ENCODE results near the gene KRTAP10-4. TPM values are rescaled to one million over a fixed set of nuclear protein-coding genes. Genes with fewer than 3 reads are reported as not detected.
"Not testable (repeated sequence)": the region's sequence is repeated elsewhere in the genome, so short reads cannot be mapped to it uniquely, and the experiment has no call there.

Gene KRTAP10-4
- total RNA-seq, 4 donors from 2014 or later = not detected

GRCh38 chr21:44578371-44579055 is 5.0 kb downstream of the KRTAP10-4 start:
- TF ChIP-seq POLR2A (IDR thresholded peaks at IDR 0.05) = no peak
- no peak for TF ChIP-seq CTCF (IDR thresholded peaks at IDR 0.05)
- intact Hi-C loops (cut with DNase I; ENCODE audit: low total_unique reads) = no loop called here
- no peak for DNase-seq
- H3K4me1 ChIP-seq = no peaks in the 10 kb centered on the region
- H3K4me3 ChIP-seq = no peak overlapping the region
- H3K27me3 ChIP-seq = no peaks in the 10 kb centered on the region
- H3K36me3 ChIP-seq = no peaks in the 10 kb centered on the region
- no peaks in the 10 kb centered on the region for H3K9me3 ChIP-seq
- H3K27ac ChIP-seq = no peak overlapping the region

DNA sequence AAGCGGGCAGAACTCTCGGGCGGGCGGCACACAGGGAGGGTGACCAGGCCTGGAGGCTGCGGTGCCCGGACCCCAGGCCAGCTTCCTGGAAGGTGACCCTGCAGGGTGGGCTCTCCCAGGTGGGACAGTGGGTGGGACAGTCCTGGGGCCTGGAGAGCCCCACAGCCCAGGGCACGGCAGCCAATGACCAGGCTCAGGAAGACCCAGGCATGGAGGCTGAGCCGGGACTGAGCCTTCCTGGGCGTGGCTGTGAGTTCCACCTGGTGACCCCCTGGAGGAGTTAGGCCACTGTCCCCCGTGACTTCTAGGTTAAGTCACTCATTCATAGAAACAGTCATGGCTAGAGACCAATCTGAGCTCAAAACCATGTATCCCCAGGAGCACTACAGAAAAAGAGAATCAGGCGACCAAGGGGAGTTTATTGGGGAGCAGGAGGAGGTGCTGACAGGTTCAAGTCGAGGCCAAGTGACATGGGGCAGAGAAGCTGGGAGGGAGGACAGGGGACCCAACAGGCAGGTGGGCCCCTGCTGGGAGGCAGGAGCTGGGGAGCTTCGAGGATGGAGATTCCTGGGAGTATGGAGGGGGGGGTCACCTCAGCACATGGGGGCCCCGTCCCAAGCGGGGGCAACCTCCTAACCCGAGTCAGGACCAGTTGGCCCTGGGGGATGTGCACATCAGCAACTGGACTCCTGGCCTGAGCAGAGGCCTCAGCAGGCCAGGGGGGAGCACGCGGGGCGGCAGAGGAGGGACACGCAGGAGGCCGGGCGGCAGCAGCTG is 5.7 kb downstream of the KRTAP10-4 start:
- intact Hi-C loops (cut with DNase I; ENCODE audit: low total_unique reads) = no loop called here
- H3K27me3 ChIP-seq = peaks cover 0 to 3% of the 10 kb centered on the region in 2 donors
- no peak for TF ChIP-seq POLR2A (IDR thresholded peaks at IDR 0.05)
- H3K9me3 ChIP-seq = no peaks in the 10 kb centered on the region
- no peak overlapping the region for H3K4me3 ChIP-seq
- no peak for DNase-seq
- no peak overlapping the region for H3K27ac ChIP-seq
- H3K4me1 ChIP-seq = no peaks in the 10 kb centered on the region
- H3K36me3 ChIP-seq = no peaks in the 10 kb centered on the region

DNA sequence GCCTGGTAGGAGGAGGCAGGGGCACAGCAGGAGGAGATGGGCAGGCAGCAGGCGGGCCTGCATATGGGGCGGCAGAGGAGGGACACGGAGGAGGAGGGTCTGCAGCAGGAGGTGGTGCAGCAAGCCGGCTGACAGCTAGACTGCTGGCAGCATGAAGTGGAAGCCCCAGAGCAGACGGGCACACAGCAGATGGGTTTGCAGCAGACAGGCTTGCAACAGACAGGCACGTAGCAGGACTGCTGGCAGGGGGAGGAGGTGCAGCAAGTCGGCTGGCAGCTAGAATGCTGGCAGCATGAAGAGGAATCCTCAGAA is 6.3 kb downstream of the KRTAP10-4 start:
- H3K4me3 ChIP-seq = no peak overlapping the region
- no peak for TF ChIP-seq CTCF (IDR thresholded peaks at IDR 0.05)
- TF ChIP-seq POLR2A (IDR thresholded peaks at IDR 0.05) = no peak
- H3K4me1 ChIP-seq = no peaks in the 10 kb centered on the region
- DNase-seq = no peak
- H3K27ac ChIP-seq = no peak overlapping the region
- intact Hi-C loops (cut with DNase I; ENCODE audit: low total_unique reads) = no loop called here
- no peaks in the 10 kb centered on the region for H3K9me3 ChIP-seq
- H3K36me3 ChIP-seq = no peaks in the 10 kb centered on the region
- H3K27me3 ChIP-seq = peaks cover 0 to 4% of the 10 kb centered on the region in 2 donors

DNA sequence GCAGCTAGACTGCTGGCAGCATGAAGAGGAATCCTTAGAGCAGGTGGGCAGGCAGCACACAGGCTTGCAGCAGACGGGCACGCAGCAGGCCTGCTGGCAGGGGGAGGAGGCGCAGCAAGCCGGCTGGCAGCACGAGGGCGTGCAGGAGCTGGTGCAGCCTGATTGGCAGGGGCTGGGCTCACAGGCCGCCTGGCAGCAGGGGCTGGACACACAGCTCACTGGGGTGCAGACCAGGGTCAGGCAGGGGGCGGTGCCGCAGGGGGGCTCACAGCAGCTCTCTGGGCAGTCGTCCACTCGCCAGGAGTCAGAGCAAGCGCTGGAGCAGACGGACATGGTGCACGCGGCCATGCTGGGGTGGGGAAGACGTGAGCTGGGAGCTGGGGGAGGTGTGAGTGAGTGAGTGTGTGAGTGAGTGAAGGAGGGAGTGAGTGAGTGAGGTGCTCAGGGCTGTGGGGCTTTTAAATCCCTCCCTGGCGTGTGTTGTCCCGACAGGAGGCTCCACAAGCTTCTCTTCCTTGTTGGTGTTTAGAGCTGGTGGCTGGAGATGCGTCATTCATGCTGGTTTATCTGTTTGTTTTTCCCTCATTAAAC is 6.8 kb downstream of the KRTAP10-4 start, which contains the start of gene KRTAP10-5:
Gene KRTAP10-5 (minus strand): TSS at position 374 of the 591 bp plus-strand sequence. CDS start 26 bp downstream, at position 348.
- H3K27me3 ChIP-seq; H3K4me3 ChIP-seq; H3K27ac ChIP-seq; H3K4me1 ChIP-seq; intact Hi-C loops (cut with DNase I; ENCODE audit: low total_unique reads); H3K36me3 ChIP-seq; H3K9me3 ChIP-seq; DNase-seq: not testable (repeated sequence)

DNA sequence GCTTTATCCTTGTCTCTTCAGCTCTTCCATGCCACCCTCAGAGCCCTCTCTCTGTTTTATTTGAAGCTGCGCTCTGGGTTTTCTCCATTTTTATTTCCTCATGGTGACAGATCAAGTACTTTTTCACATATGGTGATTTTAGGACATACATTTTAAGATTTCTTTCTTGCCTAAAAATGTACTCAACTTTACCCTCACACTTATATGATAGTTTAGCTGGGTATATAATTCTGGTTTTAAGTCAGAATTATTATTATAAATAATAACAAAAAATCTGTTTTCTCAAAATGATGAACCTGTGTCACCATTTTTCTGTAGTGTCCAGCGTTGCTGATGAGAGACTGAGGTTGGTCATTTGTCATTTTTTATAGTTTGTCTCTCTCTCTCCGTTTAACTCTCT is 7.6 kb downstream of the KRTAP10-4 start:
- intact Hi-C loops (cut with DNase I; ENCODE audit: low total_unique reads) = no loop called here
- H3K9me3 ChIP-seq = no peaks in the 10 kb centered on the region
- no peaks in the 10 kb centered on the region for H3K4me1 ChIP-seq
- H3K4me3 ChIP-seq = no peak overlapping the region
- DNase-seq = no peak
- TF ChIP-seq POLR2A (IDR thresholded peaks at IDR 0.05) (no peak), CTCF (IDR thresholded peaks at IDR 0.05) (no peak)
- H3K36me3 ChIP-seq = no peaks in the 10 kb centered on the region
- H3K27me3 ChIP-seq = peaks cover 0 to 4% of the 10 kb centered on the region in 2 donors
- no peak overlapping the region for H3K27ac ChIP-seq

- Histone ChIP-seq H3K9me3 (no peaks in the 10 kb centered on the region), H3K4me1 (no peaks in the 10 kb centered on the region), H3K27me3 (peaks cover 0 to 4% of the 10 kb centered on the region in 2 donors), H3K36me3 (no peaks in the 10 kb centered on the region), H3K4me3 (no peak overlapping the region), H3K27ac (no peak overlapping the region)
- TF ChIP-seq CTCF (IDR thresholded peaks at IDR 0.05) (no peak), POLR2A (IDR thresholded peaks at IDR 0.05) (no peak)
- intact Hi-C loops (cut with DNase I; ENCODE audit: low total_unique reads) = no loop called here
- no peak for DNase-seq
These were observed 8.5 kb downstream of the KRTAP10-4 start for GRCh38 chr21:44582055-44582454.

Data from uterus (tissue), 4 donors.